Choroid plexus epithelial cell (primary cell): ENCODE measurements around the gene HMG20B.

Source experiments
- DNase-seq: peaks from one replicate; pipeline ENCODE4 v3.0.0-alpha.2; 2010; ENCODE audit warnings: low read depth
- H3K4me3 ChIP-seq: 2 replicates; pipeline ENCODE4 v1.5.1; 2011; ENCODE audit warnings: low read depth, mild to moderate bottlenecking, control low read depth, low read length, moderate library complexity
- CTCF ChIP-seq: conservative IDR thresholded peaks from 2 replicates; pipeline ENCODE4 v1.5.1; 2011; ENCODE audit warnings: low read depth, mild to moderate bottlenecking, control low read depth, inconsistent platforms, low read length, moderate library complexity

Gene HMG20B

GRCh38 chr19:3608750-3609322, 36.1 kb downstream of the HMG20B start:
- no peak for TF ChIP-seq CTCF
- no peak overlapping the region for H3K4me3 ChIP-seq
- DNase-seq: peak; percentile 76

- no peak overlapping the region for H3K4me3 ChIP-seq
Measured at GRCh38 chr19:3609779-3610719, 37.3 kb downstream of the HMG20B start.

GRCh38 chr19:3610745-3611717, 38.3 kb downstream of the HMG20B start:
- no peak for TF ChIP-seq CTCF
- no peak for DNase-seq

More at GRCh38 chr19:3609779-3610719, 37.3 kb downstream of the HMG20B start:
- peak; percentile 49 for DNase-seq
- no peak for TF ChIP-seq CTCF

GRCh38 chr19:3611841-3612240, 39.1 kb downstream of the HMG20B start:
- TF ChIP-seq CTCF: no peak
- H3K4me3 ChIP-seq: no peak overlapping the region
- DNase-seq: no peak

More at GRCh38 chr19:3610745-3611717, 38.3 kb downstream of the HMG20B start:
- no peak overlapping the region for H3K4me3 ChIP-seq

- DNase-seq: no peak
- TF ChIP-seq CTCF: no peak
Measured at GRCh38 chr19:3612330-3612729, 39.6 kb downstream of the HMG20B start.

GRCh38 chr19:3612901-3613741, 40.4 kb downstream of the HMG20B start:
- no peak for DNase-seq
- no peak for TF ChIP-seq CTCF
- H3K4me3 ChIP-seq: no peak overlapping the region

More at GRCh38 chr19:3612330-3612729, 39.6 kb downstream of the HMG20B start:
- H3K4me3 ChIP-seq: no peak overlapping the region
